GM19035 (cell line): ENCODE results near the gene DIAPH1.

Experiments
- ATAC-seq: cut with Tn5 transposase; IDR thresholded peaks from one replicate; pipeline ENCODE4 v1.9.1; 2021; ENCODE audit not compliant: unreplicated experiment

The DIAPH1 gene

GRCh38 chr5:141508440-141508797, 110.4 kb downstream of the DIAPH1 start:
- no peak for ATAC-seq

- peak; percentile 34 for ATAC-seq
Observed at GRCh38 chr5:141507387-141508091, 111.3 kb downstream of the DIAPH1 start.

GRCh38 chr5:141506381-141507155, 112.2 kb downstream of the DIAPH1 start:
- no peak for ATAC-seq

GRCh38 chr5:141504216-141504615, 114.6 kb downstream of the DIAPH1 start:
- ATAC-seq: no peak

GRCh38 chr5:141503681-141504080, 115.1 kb downstream of the DIAPH1 start:
- no peak for ATAC-seq

GRCh38 chr5:141501761-141502160, 117.0 kb downstream of the DIAPH1 start:
- ATAC-seq: no peak

GRCh38 chr5:141496038-141496437, 122.8 kb downstream of the DIAPH1 start:
- ATAC-seq: no peak

GRCh38 chr5:141495453-141495811, 123.4 kb downstream of the DIAPH1 start:
- ATAC-seq: no peak

- ATAC-seq: no peak
Observed at GRCh38 chr5:141494761-141495452, 123.9 kb downstream of the DIAPH1 start.

GRCh38 chr5:141493500-141494422, 125.0 kb downstream of the DIAPH1 start:
- no peak for ATAC-seq

- ATAC-seq: peak; percentile 67
Observed at GRCh38 chr5:141492168-141492885, 126.5 kb downstream of the DIAPH1 start.

- peak; percentile 34 for ATAC-seq
Observed at GRCh38 chr5:141491323-141492167, 127.3 kb downstream of the DIAPH1 start.

- no peak for ATAC-seq
Observed at GRCh38 chr5:141490771-141491170, 128.0 kb downstream of the DIAPH1 start.

GRCh38 chr5:141490271-141490670, 128.5 kb downstream of the DIAPH1 start:
- no peak for ATAC-seq

GRCh38 chr5:141489841-141490240, 129.0 kb downstream of the DIAPH1 start:
- ATAC-seq: no peak

GRCh38 chr5:141488591-141489561, 129.9 kb downstream of the DIAPH1 start, which contains the start of gene PCDHGC5:
Gene PCDHGC5, plus strand, starts transcription at chr5:141489081. Its CDS starts 160 bp downstream, at chr5:141489241.
- ATAC-seq: no peak

- ATAC-seq: no peak
Observed at GRCh38 chr5:141487131-141487530, 131.7 kb downstream of the DIAPH1 start.

GRCh38 chr5:141486091-141486490, 132.7 kb downstream of the DIAPH1 start:
- no peak for ATAC-seq
